ENCODE results near the gene GPR63. TPM values are rescaled to one million over a fixed set of nuclear protein-coding genes. Genes with fewer than 3 reads are reported as not detected.

GPR63 gene
- polyA plus RNA-seq, 1 experiment: 1.6 TPM

DNA sequence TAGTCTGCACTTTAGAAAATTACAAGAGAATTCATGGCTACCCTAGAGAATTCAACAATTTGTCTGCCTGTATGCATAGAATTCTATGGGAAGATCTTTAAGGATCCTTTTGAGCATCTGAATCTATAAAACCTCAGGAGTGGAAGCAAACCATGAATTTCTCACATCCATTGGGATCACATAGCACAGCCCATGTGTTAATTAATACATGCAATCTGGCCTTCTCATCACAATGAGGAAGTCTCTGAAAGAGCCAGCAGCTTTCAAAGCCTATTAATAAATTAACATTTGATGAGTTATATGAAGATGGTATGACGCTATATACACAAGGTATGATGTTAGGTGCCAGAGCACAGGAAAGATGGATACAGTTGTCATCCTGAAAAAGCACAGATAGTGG is 35.7 kb upstream of the GPR63 start:
- POLR2A ChIA-PET: no interaction called here
- no peaks in the 10 kb centered on the region for H3K27me3 ChIP-seq (ENCODE audit: control insufficient read depth, insufficient read depth, low read length)
- H3K9me3 ChIP-seq (ENCODE audit: control insufficient read depth, insufficient read depth, low read length): no peaks in the 10 kb centered on the region
- CTCF ChIA-PET: interaction anchor here (0.5 kb wide), 1 partner anchor 224 kb away, joined by 5 read pairs; no protein-coding TSS in a partner anchor
- no peak overlapping the region for H3K4me3 ChIP-seq (ENCODE audit: low read depth, low read length)
- TF ChIP-seq, protein P1, sequence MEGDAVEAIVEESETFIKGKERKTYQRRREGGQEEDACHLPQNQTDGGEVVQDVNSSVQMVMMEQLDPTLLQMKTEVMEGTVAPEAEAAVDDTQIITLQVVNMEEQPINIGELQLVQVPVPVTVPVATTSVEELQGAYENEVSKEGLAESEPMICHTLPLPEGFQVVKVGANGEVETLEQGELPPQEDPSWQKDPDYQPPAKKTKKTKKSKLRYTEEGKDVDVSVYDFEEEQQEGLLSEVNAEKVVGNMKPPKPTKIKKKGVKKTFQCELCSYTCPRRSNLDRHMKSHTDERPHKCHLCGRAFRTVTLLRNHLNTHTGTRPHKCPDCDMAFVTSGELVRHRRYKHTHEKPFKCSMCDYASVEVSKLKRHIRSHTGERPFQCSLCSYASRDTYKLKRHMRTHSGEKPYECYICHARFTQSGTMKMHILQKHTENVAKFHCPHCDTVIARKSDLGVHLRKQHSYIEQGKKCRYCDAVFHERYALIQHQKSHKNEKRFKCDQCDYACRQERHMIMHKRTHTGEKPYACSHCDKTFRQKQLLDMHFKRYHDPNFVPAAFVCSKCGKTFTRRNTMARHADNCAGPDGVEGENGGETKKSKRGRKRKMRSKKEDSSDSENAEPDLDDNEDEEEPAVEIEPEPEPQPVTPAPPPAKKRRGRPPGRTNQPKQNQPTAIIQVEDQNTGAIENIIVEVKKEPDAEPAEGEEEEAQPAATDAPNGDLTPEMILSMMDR (IDR thresholded peaks at IDR 0.05; ENCODE audit: low read depth, low read length): no peak
- no peak for DNase-seq (ENCODE audit: low read depth, low spot score)
- H3K27ac ChIP-seq (ENCODE audit: low read depth, low read length): no peak overlapping the region

DNA sequence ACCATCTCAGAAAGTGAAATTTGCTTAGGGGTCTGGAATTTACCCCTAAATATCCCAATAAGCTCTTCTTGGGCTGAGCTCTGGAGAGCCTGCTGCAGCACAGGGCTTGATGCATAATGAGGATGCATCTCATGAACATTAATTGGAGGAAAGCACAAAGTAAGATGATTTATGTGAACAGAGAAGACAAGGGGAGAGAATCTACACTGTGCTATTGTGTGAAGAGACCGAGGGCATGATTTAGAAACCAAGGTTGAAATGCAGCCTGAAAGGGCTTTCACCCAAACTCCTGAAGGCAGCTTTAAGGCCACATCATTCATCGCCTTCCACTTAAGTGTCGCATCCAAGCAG is 27.8 kb upstream of the GPR63 start:
- Histone ChIP-seq H3K27me3 (ENCODE audit: control insufficient read depth, insufficient read depth, low read length) (no peaks in the 10 kb centered on the region), H3K4me3 (ENCODE audit: low read depth, low read length) (no peak overlapping the region), H3K27ac (ENCODE audit: low read depth, low read length) (no peak overlapping the region), H3K9me3 (ENCODE audit: control insufficient read depth, insufficient read depth, low read length) (no peaks in the 10 kb centered on the region)
- no peak for DNase-seq (ENCODE audit: low read depth, low spot score)
- ChIA-PET POLR2A (interaction anchor here (1.0 kb wide), 1 partner anchor 12 kb away, joined by 3 read pairs; no protein-coding TSS in a partner anchor), CTCF (interaction anchor here (1.2 kb wide), 1 partner anchor 238 kb away, joined by 3 read pairs; no protein-coding TSS in a partner anchor)
- TF ChIP-seq, protein P1 (IDR thresholded peaks at IDR 0.05; ENCODE audit: low read depth, low read length): no peak

DNA sequence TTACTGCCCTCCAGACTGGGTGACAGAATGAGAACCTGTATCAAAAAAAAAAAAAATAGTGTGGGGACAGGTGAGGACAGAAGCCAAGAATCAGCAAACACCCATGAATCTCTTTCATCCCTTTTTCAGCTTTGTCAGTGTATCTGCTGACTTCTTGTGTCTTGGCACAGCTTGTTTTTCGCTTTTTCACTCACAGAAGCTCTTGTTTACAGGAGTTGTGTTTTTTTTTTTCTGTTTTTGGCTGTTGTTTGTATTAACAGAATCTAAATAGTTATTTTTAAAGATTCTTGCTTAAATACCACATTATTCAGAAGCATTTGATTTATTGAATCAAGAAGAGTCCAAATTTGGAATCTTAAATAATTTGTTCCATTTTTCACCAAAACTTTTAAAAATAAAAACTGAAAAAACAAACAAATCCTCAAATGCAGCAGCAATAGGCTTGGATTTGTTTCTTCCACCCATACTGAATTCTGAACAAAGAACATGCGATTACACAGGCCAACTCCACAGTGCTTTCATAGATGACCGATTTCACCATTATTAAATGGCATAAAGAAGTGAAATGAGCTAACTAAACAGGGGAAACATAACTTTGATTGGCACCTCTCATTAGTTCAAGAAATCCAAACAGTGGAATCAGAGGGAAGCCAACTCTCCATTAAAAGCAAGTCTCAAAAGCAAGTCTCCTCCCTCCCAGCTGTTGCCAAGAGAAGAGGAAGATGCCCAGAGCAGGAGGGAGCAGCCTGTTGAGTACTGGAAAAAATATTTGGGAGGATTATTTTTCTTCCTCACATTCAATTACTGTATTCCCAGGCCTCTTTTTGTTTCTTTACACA is 27.2 kb upstream of the GPR63 start:
- H3K27me3 ChIP-seq (ENCODE audit: control insufficient read depth, insufficient read depth, low read length): no peaks in the 10 kb centered on the region
- no peak overlapping the region for H3K4me3 ChIP-seq (ENCODE audit: low read depth, low read length)
- DNase-seq (ENCODE audit: low read depth, low spot score): no peak
- TF ChIP-seq, protein P1 (IDR thresholded peaks at IDR 0.05; ENCODE audit: low read depth, low read length): no peak
- CTCF ChIA-PET: interaction anchor here (1.0 to 1.2 kb wide), 2 partner anchors 34 to 237 kb away, joined by 3 read pairs; no protein-coding TSS in a partner anchor
- POLR2A ChIA-PET: interaction anchor here (1.0 kb wide), 1 partner anchor 11 kb away, joined by 3 read pairs; no protein-coding TSS in a partner anchor
- H3K27ac ChIP-seq (ENCODE audit: low read depth, low read length): no peak overlapping the region
- no peaks in the 10 kb centered on the region for H3K9me3 ChIP-seq (ENCODE audit: control insufficient read depth, insufficient read depth, low read length)

DNA sequence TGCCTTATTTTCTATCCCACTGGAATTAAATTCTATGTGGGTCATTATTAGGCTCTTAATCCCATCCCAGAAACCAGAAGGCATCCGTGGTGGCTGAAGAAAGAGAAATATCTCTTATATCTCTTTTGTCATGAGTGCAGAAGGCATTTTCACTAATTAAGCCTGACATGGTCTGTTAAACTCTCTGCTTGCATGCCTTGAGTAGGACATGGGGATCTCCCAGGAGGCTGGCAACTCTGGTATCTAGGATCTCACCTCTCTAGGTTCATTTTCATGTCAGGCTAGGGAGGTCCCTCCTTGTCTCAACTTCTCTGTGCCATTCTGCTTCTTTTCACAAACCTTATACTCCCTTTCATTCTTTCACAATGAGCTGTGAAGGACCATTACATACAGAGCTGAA is 25.3 kb upstream of the GPR63 start:
- Histone ChIP-seq H3K4me3 (ENCODE audit: low read depth, low read length) (no peak overlapping the region), H3K27me3 (ENCODE audit: control insufficient read depth, insufficient read depth, low read length) (no peaks in the 10 kb centered on the region), H3K9me3 (ENCODE audit: control insufficient read depth, insufficient read depth, low read length) (no peaks in the 10 kb centered on the region), H3K27ac (ENCODE audit: low read depth, low read length) (no peak overlapping the region)
- ChIA-PET POLR2A (no interaction called here), CTCF (no interaction called here)
- TF ChIP-seq, protein P1 (IDR thresholded peaks at IDR 0.05; ENCODE audit: low read depth, low read length): no peak
- no peak for DNase-seq (ENCODE audit: low read depth, low spot score)

DNA sequence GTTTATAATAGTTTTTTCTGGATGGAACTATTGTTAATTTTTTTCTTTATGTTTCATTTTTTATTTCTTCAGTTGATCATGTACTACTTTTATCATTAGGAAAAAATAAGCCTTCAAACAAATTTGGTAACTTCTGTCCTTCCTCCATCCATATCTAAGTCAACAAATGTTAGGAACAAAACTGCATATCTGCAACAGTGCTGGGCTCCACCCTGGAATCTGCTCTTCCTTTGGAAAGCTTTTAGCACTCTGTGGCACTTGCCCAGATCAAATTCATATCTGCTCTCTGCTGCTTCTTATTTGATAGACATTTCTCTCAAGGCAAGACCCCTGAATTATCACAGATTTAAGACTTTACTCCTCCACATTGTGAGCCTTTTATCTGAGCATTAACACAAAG is 24.3 kb upstream of the GPR63 start:
- Histone ChIP-seq H3K4me3 (ENCODE audit: low read depth, low read length) (no peak overlapping the region), H3K9me3 (ENCODE audit: control insufficient read depth, insufficient read depth, low read length) (no peaks in the 10 kb centered on the region), H3K27ac (ENCODE audit: low read depth, low read length) (no peak overlapping the region), H3K27me3 (ENCODE audit: control insufficient read depth, insufficient read depth, low read length) (no peaks in the 10 kb centered on the region)
- DNase-seq (ENCODE audit: low read depth, low spot score): no peak
- POLR2A ChIA-PET: no interaction called here
- TF ChIP-seq, protein P1 (IDR thresholded peaks at IDR 0.05; ENCODE audit: low read depth, low read length): no peak
- CTCF ChIA-PET: no interaction called here
